GM12878 (cell line): ENCODE data around the gene LIG4. TPM values are rescaled to one million over a fixed set of nuclear protein-coding genes. Genes with fewer than 3 reads are reported as not detected.

Source experiments
- ATAC-seq: fragments of 200-7000 bp; cut with Tn5 transposase; 3 replicates; pipeline ENCODE4 v1.9.1; 2020; ENCODE audit warnings: mild to moderate bottlenecking, moderate library complexity
- BruUV-seq: library from RNA; stranded (reverse); fragments of 400-500 nt; replicated peaks from 2 replicates; lab custom pipeline; 2021; lab: Mats Ljungman, UMichigan
- CTCF ChIA-PET: fragments of 300-600 bp; sonication (Branson Sonifier 250); formaldehyde crosslinking; extraction: SDS; loops from one replicate; lab custom pipeline; 2021; ENCODE audit warnings: inconsistent platforms; lab: Yijun Ruan, JAX
- POLR2A ChIA-PET: fragments of 350-600 bp; formaldehyde crosslinking; extraction: SDS; loops from one replicate; lab custom pipeline; 2021; ENCODE audit warnings: inconsistent platforms; lab: Charles Lee
- RAD21 ChIA-PET: fragments of 300-600 bp; sonication (Branson Sonifier 250); formaldehyde crosslinking; loops from one replicate; lab custom pipeline; 2023; ENCODE audit warnings: antibody characterized with exemption; ENCODE audit not compliant: unreplicated experiment; lab: Charles Lee
- SMC1A ChIA-PET: fragments of 300-600 bp; sonication (Branson Sonifier 250); formaldehyde crosslinking; loops from one replicate; lab custom pipeline; 2023; ENCODE audit not compliant: unreplicated experiment, uncharacterized antibody; lab: Charles Lee
- DNase-seq: peaks from one replicate; pipeline ENCODE4 v3.0.0-alpha.2; 2011; ENCODE audit warnings: low read depth, low spot score
- FAIRE-seq: peaks from 3 replicates; lab custom pipeline; 2011; peaks lifted over from hg19 to GRCh38; lab: Jason Lieb, UNC
- H2AFZ ChIP-seq: 2 replicates; pipeline ENCODE4 v1.6.0; 2011; ENCODE audit warnings: low read depth, low read length, control low read depth; ENCODE audit not compliant: control insufficient read depth
- H3K27ac ChIP-seq: 2 replicates; pipeline ENCODE4 v1.5.1; 2011; ENCODE audit warnings: control low read depth; ENCODE audit not compliant: control insufficient read depth, insufficient read depth
- H3K27me3 ChIP-seq, 2 experiments: replicated peaks in 1 of 2; 2 replicates each; pipeline versions ENCODE4 v1.6.0 to v1.6.1; 2011; ENCODE audit warnings: low read length in 1 of 2; ENCODE audit not compliant: control insufficient read depth in 2 of 2, insufficient read depth in 2 of 2
- H3K36me3 ChIP-seq, 2 experiments: 2 replicates each; pipeline ENCODE4 v1.5.1; 2011; ENCODE audit warnings: low read length in 1 of 2; ENCODE audit not compliant: control insufficient read depth in 2 of 2, insufficient read depth in 2 of 2
- H3K4me1 ChIP-seq: 2 replicates; pipeline ENCODE4 v1.6.1; 2011; ENCODE audit warnings: mild to moderate bottlenecking, low read length, moderate library complexity, mixed read lengths; ENCODE audit not compliant: control insufficient read depth, insufficient read depth
- H3K4me2 ChIP-seq: 2 replicates; pipeline ENCODE4 v1.6.0; 2011; ENCODE audit warnings: control low read depth; ENCODE audit not compliant: control insufficient read depth, insufficient read depth
- H3K4me3 ChIP-seq: fragments of 200-600 bp; sonication (generic); 2 replicates; pipeline ENCODE4 v1.5.1; 2016
- H3K79me2 ChIP-seq: 2 replicates; pipeline ENCODE4 v1.6.0; 2011; ENCODE audit warnings: low read length; ENCODE audit not compliant: control insufficient read depth, insufficient read depth
- H3K9ac ChIP-seq: 2 replicates; pipeline ENCODE4 v1.8.0; 2011; ENCODE audit warnings: low read length, control low read depth, mixed read lengths; ENCODE audit not compliant: control insufficient read depth, insufficient read depth
- H3K9me3 ChIP-seq: replicated peaks from 3 replicates; pipeline ENCODE4 v1.5.1; 2011; ENCODE audit warnings: mild to moderate bottlenecking, low read length; ENCODE audit not compliant: control insufficient read depth, insufficient read depth
- H4K20me1 ChIP-seq: 2 replicates; pipeline ENCODE4 v1.6.0; 2011; ENCODE audit not compliant: control insufficient read depth, insufficient read depth
- IKZF1 ChIP-seq: fragments of 450-650 bp; conservative IDR thresholded peaks from 2 replicates; pipeline ENCODE4 v1.6.1; 2017; ENCODE audit warnings: antibody characterized with exemption, mild to moderate bottlenecking
- NRF1 ChIP-seq: conservative IDR thresholded peaks from 2 replicates; pipeline ENCODE4 v1.6.1; 2011; ENCODE audit warnings: mild to moderate bottlenecking, low read depth, low read length, improper control_type of control experiment
- TAF1 ChIP-seq: IDR thresholded peaks from 2 replicates; pipeline ENCODE4 v1.6.1; 2011; ENCODE audit warnings: mild to moderate bottlenecking, low read depth, low read length, borderline replicate concordance
- ZBED1 ChIP-seq: IDR thresholded peaks from 2 replicates; pipeline ENCODE4 v1.6.1; 2016; ENCODE audit warnings: borderline replicate concordance
- ZZZ3 ChIP-seq: IDR thresholded peaks from 2 replicates; pipeline ENCODE4 v1.6.1; 2011; ENCODE audit warnings: low read depth; ENCODE audit not compliant: control insufficient read depth, insufficient read length
- WGBS: methylation state at CpG from one replicate; pipeline ENCODE4 v1.1.6; 2016; ENCODE audit warnings: low lambda C conversion rate; ENCODE audit not compliant: insufficient replicate concordance, insufficient coverage; ENCODE audit errors: missing lambda C conversion rate; 5-methylcytosine and 5-hydroxymethylcytosine counted together
- in situ Hi-C: fragments of 300-500 bp; cut with MboI; formaldehyde crosslinking; loops from 9 replicates; pipeline ENCODE4 v1.14.3; 2018; ENCODE audit warnings: mixed read lengths
- intact Hi-C: fragments of 100-400 bp; cut with micrococcal nuclease; formaldehyde crosslinking; loops from one replicate; pipeline ENCODE4 v1.14.2; 2022; ENCODE audit not compliant: unreplicated experiment
- polyA plus RNA-seq, 11 experiments: library from polyadenylated mRNA; depleted of rRNA in 4 of 11; unstranded in 6 of 11; stranded (reverse) in 5 of 11; fragments of >200 nt; fragmentation: Nextera tagmentation in 4 of 11; fragmentation: Illumina TruSeq in 1 of 11; extraction: Ambion mirVana in 4 of 11; extraction: Trizol in 1 of 11; gene quantifications; 1 replicate in 1 of 11; 2 replicates in 10 of 11; pipeline versions ENCODE4 v1.2.1 to v1.2.3, GENCODE V29; 2011 to 2016; ENCODE audit warnings: inconsistent platforms in 2 of 11, missing spikeins in 2 of 11, low read depth in 1 of 11
- total RNA-seq, 4 experiments: library from RNA; depleted of rRNA in 3 of 4; stranded (reverse); fragments of >200 nt in 3 of 4; fragmentation: Illumina TruSeq in 1 of 4; extraction: Trizol in 1 of 4; gene quantifications; 2 replicates each; pipeline versions ENCODE4 v1.2.1 to v1.2.3, GENCODE V29; 2013 to 2021
- TF ChIP-seq, protein P1 (sequence below): fragments of 450-650 bp; IDR thresholded peaks from 2 replicates; pipeline ENCODE4 v1.6.1; 2017; ENCODE audit warnings: mild to moderate bottlenecking, moderate library complexity

LIG4 gene
- total and polyA plus RNA-seq, 10 of the 15 experiments (the other 5 are each of a cell fraction or from before 2014, with no cell fraction given) = 2.3 to 15.0 (median 8.5) TPM

DNA sequence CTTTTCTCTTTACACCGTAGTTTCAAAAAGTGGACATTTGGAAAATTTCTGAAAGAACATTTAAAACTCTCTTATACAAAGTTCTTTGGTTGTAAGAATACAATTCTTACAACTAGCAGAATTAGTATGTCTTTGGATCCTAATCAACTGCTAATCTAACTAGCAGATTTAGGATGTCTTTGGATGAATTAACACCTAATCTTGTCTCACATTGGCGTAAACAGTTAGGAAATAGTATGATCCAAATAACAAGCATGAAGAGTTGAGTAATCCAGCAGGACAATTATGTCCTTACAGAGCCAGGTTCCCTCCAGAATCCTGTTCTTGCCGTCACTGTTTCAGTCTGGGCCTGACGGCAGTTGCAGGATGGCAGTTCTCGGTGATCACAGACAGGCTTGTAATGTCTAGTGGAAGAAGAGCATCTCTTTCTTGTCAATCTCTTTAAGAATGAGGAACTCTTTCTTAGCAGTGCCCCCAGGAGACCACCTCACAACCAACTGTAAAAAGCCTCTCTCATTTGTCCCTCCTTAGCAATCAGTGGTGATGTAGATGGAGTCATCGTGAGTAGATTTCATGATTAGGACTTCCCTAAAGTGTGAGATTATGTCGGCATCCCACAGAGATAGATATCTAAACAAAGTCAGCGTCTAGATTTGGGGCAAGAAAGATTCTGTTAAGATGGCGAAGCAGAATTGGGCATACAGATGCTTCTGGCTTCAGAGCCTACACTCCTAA lies 48.5 kb upstream of the LIG4 start (continued):
- TF ChIP-seq, protein P1, sequence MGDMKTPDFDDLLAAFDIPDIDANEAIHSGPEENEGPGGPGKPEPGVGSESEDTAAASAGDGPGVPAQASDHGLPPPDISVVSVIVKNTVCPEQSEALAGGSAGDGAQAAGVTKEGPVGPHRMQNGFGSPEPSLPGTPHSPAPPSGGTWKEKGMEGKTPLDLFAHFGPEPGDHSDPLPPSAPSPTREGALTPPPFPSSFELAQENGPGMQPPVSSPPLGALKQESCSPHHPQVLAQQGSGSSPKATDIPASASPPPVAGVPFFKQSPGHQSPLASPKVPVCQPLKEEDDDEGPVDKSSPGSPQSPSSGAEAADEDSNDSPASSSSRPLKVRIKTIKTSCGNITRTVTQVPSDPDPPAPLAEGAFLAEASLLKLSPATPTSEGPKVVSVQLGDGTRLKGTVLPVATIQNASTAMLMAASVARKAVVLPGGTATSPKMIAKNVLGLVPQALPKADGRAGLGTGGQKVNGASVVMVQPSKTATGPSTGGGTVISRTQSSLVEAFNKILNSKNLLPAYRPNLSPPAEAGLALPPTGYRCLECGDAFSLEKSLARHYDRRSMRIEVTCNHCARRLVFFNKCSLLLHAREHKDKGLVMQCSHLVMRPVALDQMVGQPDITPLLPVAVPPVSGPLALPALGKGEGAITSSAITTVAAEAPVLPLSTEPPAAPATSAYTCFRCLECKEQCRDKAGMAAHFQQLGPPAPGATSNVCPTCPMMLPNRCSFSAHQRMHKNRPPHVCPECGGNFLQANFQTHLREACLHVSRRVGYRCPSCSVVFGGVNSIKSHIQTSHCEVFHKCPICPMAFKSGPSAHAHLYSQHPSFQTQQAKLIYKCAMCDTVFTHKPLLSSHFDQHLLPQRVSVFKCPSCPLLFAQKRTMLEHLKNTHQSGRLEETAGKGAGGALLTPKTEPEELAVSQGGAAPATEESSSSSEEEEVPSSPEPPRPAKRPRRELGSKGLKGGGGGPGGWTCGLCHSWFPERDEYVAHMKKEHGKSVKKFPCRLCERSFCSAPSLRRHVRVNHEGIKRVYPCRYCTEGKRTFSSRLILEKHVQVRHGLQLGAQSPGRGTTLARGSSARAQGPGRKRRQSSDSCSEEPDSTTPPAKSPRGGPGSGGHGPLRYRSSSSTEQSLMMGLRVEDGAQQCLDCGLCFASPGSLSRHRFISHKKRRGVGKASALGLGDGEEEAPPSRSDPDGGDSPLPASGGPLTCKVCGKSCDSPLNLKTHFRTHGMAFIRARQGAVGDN = no peak
- TF ChIP-seq ZBED1 (no peak), NRF1 (no peak), IKZF1 (no peak), ZZZ3 (no peak)

DNA sequence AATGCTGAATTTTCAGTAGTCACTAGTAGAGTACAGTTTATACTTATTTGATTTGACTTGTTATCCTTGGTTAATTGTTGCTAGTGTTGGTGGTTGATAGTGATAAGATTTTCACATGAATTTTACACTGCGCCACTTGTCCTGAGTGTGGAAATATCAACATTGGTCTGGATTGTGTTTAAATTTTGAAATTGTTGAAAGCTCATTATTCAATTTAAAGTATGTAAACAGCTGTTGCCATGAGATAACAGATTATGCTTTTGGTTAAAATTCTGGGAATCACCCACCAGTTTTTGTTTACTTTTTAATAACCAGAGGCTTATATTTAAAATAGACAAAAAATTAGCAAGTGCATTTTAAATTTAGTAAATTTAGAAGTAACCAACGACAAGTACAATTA lies 41.9 kb upstream of the LIG4 start:
- no peak overlapping the region for H3K4me3 ChIP-seq
- H3K4me2 ChIP-seq = no peak overlapping the region
- H3K9me3 ChIP-seq = no peaks in the 10 kb centered on the region; the same call in 2 of the 3 replicates
- no peak for DNase-seq
- H4K20me1 ChIP-seq = no peaks in the 10 kb centered on the region
- TF ChIP-seq TAF1 = no peak
- TF ChIP-seq, all 136 proteins: peak for 0
- FAIRE-seq (no peak), ATAC-seq (no peak)
- ChIA-PET SMC1A (no interaction called here), CTCF (interaction anchor here (1.0 kb wide), 1 partner anchor 12 kb away, joined by 4 read pairs; the partner anchor contains the start of gene TNFSF13B), POLR2A (no interaction called here), RAD21 (no interaction called here)
- H3K4me1 ChIP-seq = no peaks in the 10 kb centered on the region
- H3K27ac ChIP-seq = no peak overlapping the region
- H3K79me2 ChIP-seq = no peaks in the 10 kb centered on the region
- no peak overlapping the region for H2AFZ ChIP-seq
- in situ Hi-C loops (no loop called here), intact Hi-C loops (no loop called here)
- no peaks in the 10 kb centered on the region for H3K36me3 ChIP-seq
- H3K27me3 ChIP-seq = no peaks in the 10 kb centered on the region
- no TSS peak for BruUV-seq
- 69% methylated on average over 2 of the region's 2 CpGs for WGBS
- H3K9ac ChIP-seq = no peak overlapping the region
